ENCODE results near the gene ELMO1.

GRCh38 chr7:37366445-37366844, 82.2 kb downstream of the ELMO1 start:
- TF ChIP-seq CTCF (IDR thresholded peaks at IDR 0.05) (no peak), ZFX (IDR thresholded peaks at IDR 0.05; ENCODE audit: borderline replicate concordance) (no peak)

Data from 22Rv1 (cell line).